ENCODE results near the gene SPR.

- no peak for TF ChIP-seq CTCF (IDR thresholded peaks at IDR 0.05; ENCODE audit: insufficient read depth, low read length, poor library complexity, severe bottlenecking)
- TF ChIP-seq EZH2phosphoT487 (conservative IDR thresholded peaks at IDR 0.05; ENCODE audit: low read length) = no peak
Measured at GRCh38 chr2:72891091-72891818, 4.0 kb downstream of the SPR start.
